Type B pancreatic cell (in vitro differentiated cells): Measurements from ENCODE around the gene ACADS. TPM values are rescaled to one million over a fixed set of nuclear protein-coding genes. Genes with fewer than 3 reads are reported as not detected.

Experiments used
- DNase-seq: peaks from one replicate; pipeline ENCODE4 v3.0.0; 2021; ENCODE audit warnings: mixed read lengths; ENCODE audit not compliant: unreplicated experiment; ENCODE audit errors: extremely low spot score
- H3K27ac Mint-ChIP-seq: 2 replicates; pipeline ENCODE4 v1.8.0; 2021; ENCODE audit warnings: mild to moderate bottlenecking, mixed read lengths
- H3K27me3 Mint-ChIP-seq: 2 replicates; pipeline ENCODE4 v1.8.0; 2021; ENCODE audit warnings: mixed read lengths
- H3K36me3 Mint-ChIP-seq: 2 replicates; pipeline ENCODE4 v1.8.0; 2021; ENCODE audit warnings: mixed read lengths
- H3K4me1 Mint-ChIP-seq: one replicate; pipeline ENCODE4 v1.8.0; 2021; ENCODE audit warnings: mixed read lengths; ENCODE audit not compliant: unreplicated experiment
- H3K4me3 Mint-ChIP-seq: 2 replicates; pipeline ENCODE4 v1.8.0; 2021; ENCODE audit warnings: mild to moderate bottlenecking, mixed read lengths
- H3K9me3 Mint-ChIP-seq: 2 replicates; pipeline ENCODE4 v1.8.0; 2021; ENCODE audit warnings: mixed read lengths
- long read RNA-seq: library from polyadenylated mRNA; unstranded; transcript quantifications from one replicate; pipeline ENCODE4 v2.0.0, GENCODE V29; 2020
- total RNA-seq: library from RNA; stranded (reverse); gene quantifications from 2 replicates; pipeline ENCODE4 v1.2.1, GENCODE V29; 2021; ENCODE audit warnings: low replicate concordance
- TF ChIP-seq, protein P1 (sequence below): fragments of 200-600 bp; sonication (generic); conservative IDR thresholded peaks from 2 replicates; pipeline ENCODE4 v1.5.0; 2021; ENCODE audit warnings: antibody characterized with exemption, mild to moderate bottlenecking

The ACADS gene, protein sequence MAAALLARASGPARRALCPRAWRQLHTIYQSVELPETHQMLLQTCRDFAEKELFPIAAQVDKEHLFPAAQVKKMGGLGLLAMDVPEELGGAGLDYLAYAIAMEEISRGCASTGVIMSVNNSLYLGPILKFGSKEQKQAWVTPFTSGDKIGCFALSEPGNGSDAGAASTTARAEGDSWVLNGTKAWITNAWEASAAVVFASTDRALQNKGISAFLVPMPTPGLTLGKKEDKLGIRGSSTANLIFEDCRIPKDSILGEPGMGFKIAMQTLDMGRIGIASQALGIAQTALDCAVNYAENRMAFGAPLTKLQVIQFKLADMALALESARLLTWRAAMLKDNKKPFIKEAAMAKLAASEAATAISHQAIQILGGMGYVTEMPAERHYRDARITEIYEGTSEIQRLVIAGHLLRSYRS
- total RNA-seq, result 12.1 and 16.4 TPM in 2 replicates
- long read RNA-seq, partial matches to known transcripts, result 0 of 1 reads
- long read RNA-seq, other reads (novel, unspliced or antisense), result 1 of 1 reads

DNA sequence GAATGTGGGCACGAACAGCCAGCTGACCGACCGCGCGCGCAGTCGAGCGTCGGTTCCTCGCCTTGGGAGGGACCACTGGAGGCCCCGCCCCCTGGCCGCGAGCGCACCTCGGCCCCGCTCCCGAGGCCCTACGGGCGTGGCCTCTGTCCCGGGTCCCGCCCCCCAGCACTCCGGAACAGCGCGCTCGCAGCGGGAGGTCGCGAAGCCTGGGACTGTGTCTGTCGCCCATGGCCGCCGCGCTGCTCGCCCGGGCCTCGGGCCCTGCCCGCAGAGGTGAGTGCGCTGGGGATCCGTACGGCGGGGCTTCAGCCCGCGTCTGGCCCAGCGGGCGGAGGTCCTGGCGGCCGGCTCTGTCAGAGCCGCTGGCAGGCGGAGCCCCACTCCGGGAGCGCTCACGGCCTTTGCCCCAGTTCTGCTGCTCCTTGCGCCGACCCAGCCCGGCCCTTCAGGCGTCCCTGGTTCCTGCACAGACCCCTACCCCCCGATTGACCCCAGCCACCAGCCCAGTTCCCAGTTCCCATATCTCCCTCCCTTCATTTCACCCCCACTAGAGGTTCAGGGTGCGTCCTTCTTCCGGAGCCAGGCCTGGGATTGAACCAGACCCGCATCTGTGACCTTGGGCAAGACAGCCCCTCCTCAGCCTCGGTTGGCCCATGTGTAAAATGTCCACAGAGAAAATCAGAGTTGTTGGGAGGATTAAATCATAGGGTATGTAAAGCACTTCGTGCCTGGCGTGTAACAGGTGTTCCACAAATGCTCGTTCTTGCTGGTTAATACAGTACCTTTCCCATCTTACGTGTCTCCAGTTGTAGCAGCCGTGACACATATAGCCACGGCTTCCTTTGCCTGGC lies at the start of gene ACADS:
Gene ACADS, plus strand, starts transcription at position 168 of the 851 bp plus-strand sequence. Its CDS starts 60 bp downstream, at position 228.
- Mint-ChIP-seq H3K4me3 (peak within 1 kb of the TSS; percentile 93), H3K9me3 (no peaks in the 10 kb centered on the region), H3K27ac (peak within 1 kb of the TSS; percentile 76), H3K27me3 (no peaks in the 10 kb centered on the region), H3K4me1 (peaks cover 15% of the 10 kb centered on the region), H3K36me3 (peaks cover 12% of the 10 kb centered on the region)
- TF ChIP-seq, protein P1, sequence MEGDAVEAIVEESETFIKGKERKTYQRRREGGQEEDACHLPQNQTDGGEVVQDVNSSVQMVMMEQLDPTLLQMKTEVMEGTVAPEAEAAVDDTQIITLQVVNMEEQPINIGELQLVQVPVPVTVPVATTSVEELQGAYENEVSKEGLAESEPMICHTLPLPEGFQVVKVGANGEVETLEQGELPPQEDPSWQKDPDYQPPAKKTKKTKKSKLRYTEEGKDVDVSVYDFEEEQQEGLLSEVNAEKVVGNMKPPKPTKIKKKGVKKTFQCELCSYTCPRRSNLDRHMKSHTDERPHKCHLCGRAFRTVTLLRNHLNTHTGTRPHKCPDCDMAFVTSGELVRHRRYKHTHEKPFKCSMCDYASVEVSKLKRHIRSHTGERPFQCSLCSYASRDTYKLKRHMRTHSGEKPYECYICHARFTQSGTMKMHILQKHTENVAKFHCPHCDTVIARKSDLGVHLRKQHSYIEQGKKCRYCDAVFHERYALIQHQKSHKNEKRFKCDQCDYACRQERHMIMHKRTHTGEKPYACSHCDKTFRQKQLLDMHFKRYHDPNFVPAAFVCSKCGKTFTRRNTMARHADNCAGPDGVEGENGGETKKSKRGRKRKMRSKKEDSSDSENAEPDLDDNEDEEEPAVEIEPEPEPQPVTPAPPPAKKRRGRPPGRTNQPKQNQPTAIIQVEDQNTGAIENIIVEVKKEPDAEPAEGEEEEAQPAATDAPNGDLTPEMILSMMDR, result peak; percentile 35
- peak; percentile 91 for DNase-seq

DNA sequence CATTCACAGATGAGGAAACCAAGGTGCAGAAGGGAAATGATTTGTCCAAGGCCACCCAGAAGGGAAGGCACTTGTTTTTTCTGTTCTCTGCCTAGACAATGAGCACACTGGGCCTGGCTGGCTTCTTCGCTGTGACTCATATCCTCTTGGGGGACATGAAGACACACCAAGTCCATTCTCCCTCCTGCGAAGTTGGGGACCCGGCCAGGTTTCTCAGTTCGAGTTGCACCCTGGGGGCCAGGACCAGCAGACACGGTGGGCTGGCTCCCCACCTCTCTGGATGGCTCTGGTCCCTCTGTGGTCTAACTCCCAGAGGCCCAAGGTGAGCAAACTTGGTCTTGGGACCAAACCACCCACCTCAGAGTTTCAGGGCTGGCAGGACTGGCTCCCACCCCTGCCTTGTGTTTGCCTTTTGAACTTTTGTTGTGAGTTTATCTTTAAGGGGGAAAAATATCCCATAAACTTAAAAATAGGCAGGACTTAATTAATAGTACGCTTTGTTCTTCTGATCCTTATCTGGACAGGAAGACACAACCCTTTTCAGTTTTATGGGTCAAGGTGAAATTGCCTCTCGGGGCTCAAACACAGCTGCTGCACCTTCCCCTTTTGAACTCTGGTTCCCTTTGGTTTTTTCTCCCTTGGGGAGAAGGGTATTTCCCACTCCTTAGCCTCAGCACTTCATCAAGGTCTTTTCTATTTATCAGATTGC lies 47.7 kb upstream of the ACADS start:
- H3K4me1 Mint-ChIP-seq, result no peaks in the 10 kb centered on the region
- H3K36me3 Mint-ChIP-seq, result no peaks in the 10 kb centered on the region
- no peak overlapping the region for H3K4me3 Mint-ChIP-seq
- no peaks in the 10 kb centered on the region for H3K27me3 Mint-ChIP-seq
- H3K27ac Mint-ChIP-seq, result no peak overlapping the region
- H3K9me3 Mint-ChIP-seq, result no peaks in the 10 kb centered on the region
- no peak for DNase-seq
- TF ChIP-seq, protein P1, result no peak

DNA sequence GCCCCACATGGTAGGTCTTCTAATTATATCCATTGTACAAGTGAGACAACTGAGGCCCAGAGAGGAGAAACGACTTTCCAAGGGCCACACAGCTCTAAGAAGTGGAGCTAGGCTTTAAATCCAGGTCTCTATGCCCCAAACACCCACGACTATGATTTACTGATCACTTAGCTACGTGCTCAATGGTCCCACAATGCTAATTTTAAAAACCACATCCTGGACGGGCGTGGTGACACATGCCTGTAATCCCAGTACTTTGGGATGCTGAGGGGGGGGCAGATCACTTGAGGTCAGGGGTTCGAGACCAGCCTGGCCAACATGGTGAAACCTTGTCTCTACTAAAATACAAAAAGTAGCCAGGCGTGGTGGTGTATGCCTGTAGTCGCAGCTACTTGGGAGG lies 47.1 kb upstream of the ACADS start:
- TF ChIP-seq, protein P1, result no peak
- Mint-ChIP-seq H3K4me3 (no peak overlapping the region), H3K4me1 (no peaks in the 10 kb centered on the region), H3K27ac (no peak overlapping the region), H3K27me3 (no peaks in the 10 kb centered on the region), H3K36me3 (no peaks in the 10 kb centered on the region), H3K9me3 (no peaks in the 10 kb centered on the region)
- no peak for DNase-seq

DNA sequence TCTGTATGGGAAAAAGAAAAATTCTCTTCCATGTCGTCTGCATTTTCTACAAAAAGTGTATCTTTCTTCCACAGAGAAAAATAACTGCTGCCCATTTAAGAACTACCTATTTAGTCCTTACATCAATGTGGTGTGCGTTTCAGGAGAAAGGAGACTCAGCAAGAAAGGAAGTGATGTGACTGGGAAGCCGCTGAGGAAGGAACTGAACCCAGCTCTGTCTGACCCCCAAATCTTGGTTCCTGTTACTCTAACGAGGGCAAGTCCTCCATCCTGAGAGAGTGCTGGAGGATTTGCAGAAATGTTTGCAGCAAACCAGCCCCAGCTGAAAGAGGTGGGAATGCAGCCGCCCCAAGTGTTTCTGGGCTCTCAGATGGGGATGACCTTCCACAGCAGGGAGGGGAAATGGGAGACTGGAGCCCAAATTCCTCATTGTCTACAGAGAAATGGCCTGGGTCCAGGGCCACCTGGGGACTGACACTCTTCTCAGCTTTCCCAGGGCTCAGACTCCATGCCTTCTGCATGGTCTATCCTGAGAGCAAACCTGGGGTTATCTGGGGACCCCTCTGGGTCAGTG lies 45.4 kb upstream of the ACADS start:
- TF ChIP-seq, protein P1, result no peak
- Mint-ChIP-seq H3K27me3 (no peaks in the 10 kb centered on the region), H3K36me3 (no peaks in the 10 kb centered on the region), H3K4me3 (no peak overlapping the region), H3K9me3 (no peaks in the 10 kb centered on the region), H3K27ac (no peak overlapping the region), H3K4me1 (no peaks in the 10 kb centered on the region)
- DNase-seq, result no peak

DNA sequence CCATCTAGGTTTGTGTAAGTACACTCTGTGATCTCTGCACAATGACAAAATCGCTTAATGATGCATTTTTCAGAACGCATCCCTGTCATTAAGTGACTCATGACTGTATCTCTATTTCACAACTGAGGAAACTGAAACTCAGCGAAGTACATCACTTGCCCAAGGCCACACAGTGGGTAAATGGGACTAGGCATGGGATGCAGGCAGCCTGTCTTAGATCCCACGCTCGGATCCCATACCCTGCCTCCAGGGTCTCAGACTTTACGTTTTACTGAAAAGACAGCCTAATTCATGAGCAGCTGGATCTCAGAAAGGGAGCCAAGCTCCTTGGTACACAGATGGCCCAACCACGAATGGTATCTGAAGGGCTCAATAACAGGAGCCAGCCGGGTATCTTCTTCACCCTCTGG lies 41.1 kb upstream of the ACADS start:
- TF ChIP-seq, protein P1, result no peak
- no peaks in the 10 kb centered on the region for H3K36me3 Mint-ChIP-seq
- peak overlapping the region; percentile 78 for H3K4me3 Mint-ChIP-seq
- no peaks in the 10 kb centered on the region for H3K27me3 Mint-ChIP-seq
- H3K4me1 Mint-ChIP-seq, result peaks cover 13% of the 10 kb centered on the region
- no peak for DNase-seq
- peak overlapping the region; percentile 48 for H3K27ac Mint-ChIP-seq
- no peaks in the 10 kb centered on the region for H3K9me3 Mint-ChIP-seq
